T-helper 22 cell (primary cell): ENCODE data around the gene DLG2.

ENCODE experiments used
- DNase-seq: peaks from one replicate; pipeline ENCODE4 v3.0.0-alpha.2; 2020; ENCODE audit warnings: low read depth

The DLG2 gene

GRCh38 chr11:84645988-84646694 lies 981.0 kb downstream of the DLG2 start:
- DNase-seq: no peak

GRCh38 chr11:84642500-84642899 lies 984.6 kb downstream of the DLG2 start:
- no peak for DNase-seq

- no peak for DNase-seq
Measured at GRCh38 chr11:84634309-84634708, 992.8 kb downstream of the DLG2 start.

GRCh38 chr11:84628871-84629620 lies 998.1 kb downstream of the DLG2 start:
- DNase-seq: no peak

GRCh38 chr11:84626256-84626655 lies 1000.9 kb downstream of the DLG2 start:
- DNase-seq: no peak

- DNase-seq: no peak
Measured at GRCh38 chr11:84612645-84613044, 1014.5 kb downstream of the DLG2 start.

- no peak for DNase-seq
Measured at GRCh38 chr11:84608837-84609196, 1018.3 kb downstream of the DLG2 start.

- DNase-seq: no peak
Measured at GRCh38 chr11:84607975-84608836, 1018.9 kb downstream of the DLG2 start.

- DNase-seq: no peak
Measured at GRCh38 chr11:84594602-84595001, 1032.5 kb downstream of the DLG2 start.

GRCh38 chr11:84590106-84590505 lies 1037.0 kb downstream of the DLG2 start:
- DNase-seq: no peak

- DNase-seq: no peak
Measured at GRCh38 chr11:84588131-84588829, 1038.9 kb downstream of the DLG2 start.

GRCh38 chr11:84583106-84583505 lies 1044.0 kb downstream of the DLG2 start:
- no peak for DNase-seq

- no peak for DNase-seq
Measured at GRCh38 chr11:84581083-84581482, 1046.1 kb downstream of the DLG2 start.

GRCh38 chr11:84580428-84580827 lies 1046.7 kb downstream of the DLG2 start:
- DNase-seq: no peak

GRCh38 chr11:84573868-84574267 lies 1053.3 kb downstream of the DLG2 start:
- no peak for DNase-seq

GRCh38 chr11:84566671-84567070 lies 1060.5 kb downstream of the DLG2 start:
- no peak for DNase-seq

GRCh38 chr11:84564867-84565184 lies 1062.3 kb downstream of the DLG2 start:
- no peak for DNase-seq

- DNase-seq: no peak
Measured at GRCh38 chr11:84564180-84564866, 1062.8 kb downstream of the DLG2 start.

- no peak for DNase-seq
Measured at GRCh38 chr11:84563356-84563755, 1063.8 kb downstream of the DLG2 start.

GRCh38 chr11:84560206-84560605 lies 1066.9 kb downstream of the DLG2 start:
- no peak for DNase-seq

GRCh38 chr11:84558085-84558905 lies 1068.8 kb downstream of the DLG2 start:
- DNase-seq: no peak
